Body of pancreas (tissue), 4 donors: Measurements from ENCODE around the gene TMEM220. TPM values are rescaled to one million over a fixed set of nuclear protein-coding genes. Genes with fewer than 3 reads are reported as not detected.

Experiments
- ATAC-seq: fragments of 150-250 bp; one replicate; pipeline ENCODE4 v1.9.1; 2016
- DNase-seq, 4 donors: peaks; one replicate each; pipeline ENCODE4 v3.0.0-alpha.2; 2019
- H3K27ac ChIP-seq, 4 donors: fragments of 200-600 bp; sonication (generic); 1 replicate in 3 of 4; 2 replicates in 1 of 4; pipeline versions ENCODE4 v1.5.1 to v1.6.1; 2016 to 2019; ENCODE audit warnings: mild to moderate bottlenecking in 1 of 4, mixed read lengths in 1 of 4, moderate library complexity in 1 of 4
- H3K27me3 ChIP-seq, 2 donors: fragments of 200-600 bp; sonication (generic); one replicate each; pipeline ENCODE4 v1.6.0; 2016; ENCODE audit warnings: mild to moderate bottlenecking in 1 of 2
- H3K36me3 ChIP-seq, 2 donors: fragments of 200-600 bp; sonication (generic); replicated peaks in 1 of 2; 2 replicates each; pipeline ENCODE4 v1.5.1; 2016; ENCODE audit warnings: low read depth in 2 of 2; ENCODE audit not compliant: insufficient read depth in 1 of 2
- H3K4me1 ChIP-seq: fragments of 200-600 bp; sonication (generic); one replicate; pipeline ENCODE4 v1.6.0; 2016
- H3K4me3 ChIP-seq, 2 donors: fragments of 200-600 bp; sonication (generic); 1 replicate in 1 of 2; 2 replicates in 1 of 2; pipeline ENCODE4 v1.5.1; 2016 to 2019
- H3K9me3 ChIP-seq, 3 donors: fragments of 200-600 bp; sonication (generic); 1 replicate in 2 of 3; 2 replicates in 1 of 3; pipeline ENCODE4 v1.5.1; 2016
- CTCF ChIP-seq, 7 experiments: fragments of 450-650 bp in 4 of 7; fragments of 200-600 bp in 3 of 7; sonication (generic) in 3 of 7; IDR thresholded peaks; one replicate each; pipeline ENCODE4 v1.5.1; 2016 to 2019; ENCODE audit warnings: antibody characterized with exemption in 7 of 7
- POLR2A ChIP-seq, 3 donors: fragments of 450-650 bp; IDR thresholded peaks; one replicate each; pipeline ENCODE4 v1.6.1; 2016; ENCODE audit warnings: antibody characterized with exemption in 3 of 3, mild to moderate bottlenecking in 2 of 3
- WGBS, 2 donors: methylation state at CpG; one replicate each; pipeline ENCODE4 v1.1.5; 2017; 5-methylcytosine and 5-hydroxymethylcytosine counted together
- intact Hi-C: fragments of 100-400 bp; cut with DNase I; formaldehyde crosslinking; loops from one replicate; pipeline ENCODE4 v1.15.1; 2023
- total RNA-seq, 2 donors: library from RNA; depleted of rRNA; stranded (reverse); fragments of >200 nt; gene quantifications; one replicate each; pipeline ENCODE4 v1.1.0, GENCODE V29; 2016

TMEM220 gene
- total RNA-seq, 2 donors from 2014 or later, result 4.4 to 11.5 TPM

GRCh38 chr17:10727192-10727591, 2.6 kb downstream of the TMEM220 start:
- intact Hi-C loops, result no loop called here
- no peak overlapping the region for H3K4me3 ChIP-seq
- DNase-seq, result no peak
- peaks cover 11% of the 10 kb centered on the region for H3K4me1 ChIP-seq
- H3K36me3 ChIP-seq, result peaks cover 0 to 2% of the 10 kb centered on the region in 2 donors
- H3K27ac ChIP-seq, result no peak overlapping the region
- 80 to 94% methylated on average over 5 of the region's 5 CpGs for WGBS, 2 donors
- no peaks in the 10 kb centered on the region for H3K27me3 ChIP-seq
- ATAC-seq, result no peak
- TF ChIP-seq POLR2A (IDR thresholded peaks at IDR 0.05), result no peak
- TF ChIP-seq CTCF (IDR thresholded peaks at IDR 0.05), result no peak
- H3K9me3 ChIP-seq, result no peaks in the 10 kb centered on the region

- WGBS, 2 donors, result 54 to 73% methylated on average over 2 of the region's 2 CpGs
- Histone ChIP-seq H3K4me1 (peaks cover 11% of the 10 kb centered on the region), H3K4me3 (no peak overlapping the region), H3K27me3 (no peaks in the 10 kb centered on the region), H3K27ac (no peak overlapping the region), H3K36me3 (peaks cover 0 to 2% of the 10 kb centered on the region in 2 donors), H3K9me3 (no peaks in the 10 kb centered on the region)
- intact Hi-C loops, result no loop called here
- DNase-seq (no peak), ATAC-seq (no peak)
- TF ChIP-seq CTCF (IDR thresholded peaks at IDR 0.05) (no peak), POLR2A (IDR thresholded peaks at IDR 0.05) (no peak)
Observed at GRCh38 chr17:10726196-10726595, 3.6 kb downstream of the TMEM220 start.

- H3K9me3 ChIP-seq, result no peaks in the 10 kb centered on the region
- H3K27me3 ChIP-seq, result no peaks in the 10 kb centered on the region
- no peak for DNase-seq
- no peak for TF ChIP-seq CTCF (IDR thresholded peaks at IDR 0.05)
- no peak for TF ChIP-seq POLR2A (IDR thresholded peaks at IDR 0.05)
- ATAC-seq, result no peak
- 49 to 54% methylated on average over 3 of the region's 3 CpGs for WGBS, 2 donors
- intact Hi-C loops, result no loop called here
- H3K36me3 ChIP-seq, result peaks cover 0 to 2% of the 10 kb centered on the region in 2 donors
- peaks cover 8% of the 10 kb centered on the region for H3K4me1 ChIP-seq
- H3K4me3 ChIP-seq, result no peak overlapping the region
- H3K27ac ChIP-seq, result no peak overlapping the region
Observed at GRCh38 chr17:10725262-10725661, 4.6 kb downstream of the TMEM220 start.

GRCh38 chr17:10724546-10725195, 5.2 kb downstream of the TMEM220 start:
- H3K4me1 ChIP-seq, result peaks cover 6% of the 10 kb centered on the region
- H3K9me3 ChIP-seq, result no peaks in the 10 kb centered on the region
- H3K4me3 ChIP-seq, result no peak overlapping the region
- intact Hi-C loops, result no loop called here
- H3K36me3 ChIP-seq, result peaks cover 0 to 2% of the 10 kb centered on the region in 2 donors
- WGBS, 2 donors, result 78 to 83% methylated on average over 11 of the region's 11 CpGs
- H3K27ac ChIP-seq, result no peak overlapping the region
- no peak for TF ChIP-seq POLR2A (IDR thresholded peaks at IDR 0.05)
- no peak for TF ChIP-seq CTCF (IDR thresholded peaks at IDR 0.05)
- no peak for DNase-seq
- H3K27me3 ChIP-seq, result no peaks in the 10 kb centered on the region
- no peak for ATAC-seq

GRCh38 chr17:10718547-10718946, 11.3 kb downstream of the TMEM220 start:
- WGBS, 2 donors, result 29 to 31% methylated on average over 1 of the region's 1 CpG
- DNase-seq, result no peak
- H3K27ac ChIP-seq, result no peak overlapping the region
- H3K4me3 ChIP-seq, result no peak overlapping the region
- no peaks in the 10 kb centered on the region for H3K27me3 ChIP-seq
- no peak for TF ChIP-seq CTCF (IDR thresholded peaks at IDR 0.05)
- no peak for TF ChIP-seq POLR2A (IDR thresholded peaks at IDR 0.05)
- H3K4me1 ChIP-seq, result peaks cover 7% of the 10 kb centered on the region
- H3K9me3 ChIP-seq, result no peaks in the 10 kb centered on the region
- ATAC-seq, result no peak
- intact Hi-C loops, result no loop called here
- no peaks in the 10 kb centered on the region for H3K36me3 ChIP-seq
